Stimulated activated CD4-positive, alpha-beta T cell treated with anti-CD3 and anti-CD28 coated beads, Interleukin-4, amount 100 ng/mL, for 48 hours (primary cell): ENCODE results near the gene ATPAF2.

Experiments
- DNase-seq, 2 donors: peaks; one replicate each; pipeline ENCODE4 v3.0.0-alpha.2; 2020; ENCODE audit warnings: low read depth in 2 of 2

ATPAF2 gene

DNA sequence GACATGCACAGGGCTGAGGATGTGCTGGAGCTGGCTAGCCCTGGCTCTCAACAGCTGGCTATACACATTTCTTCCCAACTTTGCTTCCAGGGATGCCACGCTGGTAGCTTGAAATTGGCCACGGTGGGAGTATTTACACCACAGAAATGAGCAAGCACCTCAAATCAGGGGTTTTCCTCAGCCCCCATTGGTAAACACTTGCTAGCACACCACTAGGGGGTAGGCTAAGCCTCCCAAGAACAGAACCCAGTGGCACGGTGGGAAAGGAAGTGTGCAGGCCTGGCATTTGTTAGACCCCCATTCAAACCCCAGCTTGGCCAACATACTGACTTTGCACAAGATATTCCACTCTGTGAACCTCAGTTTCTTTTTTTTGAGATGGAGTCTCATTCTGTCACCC is 53.4 kb downstream of the ATPAF2 start:
- no peak for DNase-seq

DNA sequence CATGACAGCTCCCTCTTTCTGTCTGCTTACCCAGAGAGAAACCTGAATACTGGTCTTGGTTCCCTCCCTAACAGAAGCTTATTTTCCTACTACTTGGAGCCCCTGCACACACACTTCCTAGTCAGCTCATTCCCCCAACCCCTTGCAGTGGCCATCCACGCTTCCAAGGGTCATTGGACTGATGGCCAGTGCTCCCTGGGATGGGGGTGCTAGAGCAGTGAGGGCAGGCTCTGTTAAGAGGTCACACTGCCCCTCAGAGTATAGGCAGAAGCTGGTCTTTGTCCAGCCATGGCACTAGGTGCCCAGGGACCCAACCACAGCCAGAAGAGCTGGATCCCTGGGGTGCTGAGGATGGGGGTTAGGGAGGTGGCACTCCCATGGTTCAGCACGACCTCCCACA is 53.8 kb downstream of the ATPAF2 start:
- no peak for DNase-seq

DNA sequence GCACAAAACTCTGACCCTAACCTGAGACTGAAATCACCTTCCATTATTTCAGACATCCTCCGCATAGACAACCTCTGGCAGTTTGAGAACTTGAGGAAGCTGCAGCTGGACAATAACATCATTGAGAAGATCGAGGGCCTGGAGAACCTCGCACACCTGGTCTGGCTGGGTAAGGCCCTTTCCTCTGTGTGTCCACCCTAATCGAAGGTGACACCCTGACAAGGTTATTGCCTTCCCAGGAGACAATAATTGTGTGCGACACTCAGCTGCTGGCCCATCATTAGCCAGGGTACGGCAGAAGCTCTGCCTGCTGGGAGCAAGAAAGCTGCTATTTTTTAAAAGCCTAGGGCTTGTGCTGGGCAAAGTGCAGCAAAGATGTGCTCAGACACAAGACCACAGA is 55.2 kb downstream of the ATPAF2 start:
- no peak for DNase-seq

DNA sequence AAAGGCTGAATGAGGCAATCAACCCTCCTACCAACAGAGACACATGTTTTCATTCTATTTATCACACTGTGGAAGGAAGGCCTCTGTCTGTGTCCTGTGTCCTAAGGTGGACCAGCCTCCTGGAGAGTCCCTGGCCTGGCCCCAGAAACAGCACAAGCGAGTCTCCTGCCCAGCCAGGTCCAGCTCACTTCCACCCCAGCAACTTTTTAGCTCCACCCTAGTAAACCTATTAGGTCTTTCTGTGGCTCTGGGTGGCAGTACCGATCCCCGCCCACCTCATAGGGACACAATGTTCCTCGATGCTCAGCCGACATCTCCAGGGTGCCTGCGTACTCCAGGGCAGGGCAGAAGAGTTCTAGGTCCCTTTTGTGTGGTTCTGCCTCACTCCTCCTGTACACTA is 55.6 kb downstream of the ATPAF2 start:
- no peak for DNase-seq

GRCh38 chr17:17982801-17983200 is 56.2 kb downstream of the ATPAF2 start:
- no peak for DNase-seq

DNA sequence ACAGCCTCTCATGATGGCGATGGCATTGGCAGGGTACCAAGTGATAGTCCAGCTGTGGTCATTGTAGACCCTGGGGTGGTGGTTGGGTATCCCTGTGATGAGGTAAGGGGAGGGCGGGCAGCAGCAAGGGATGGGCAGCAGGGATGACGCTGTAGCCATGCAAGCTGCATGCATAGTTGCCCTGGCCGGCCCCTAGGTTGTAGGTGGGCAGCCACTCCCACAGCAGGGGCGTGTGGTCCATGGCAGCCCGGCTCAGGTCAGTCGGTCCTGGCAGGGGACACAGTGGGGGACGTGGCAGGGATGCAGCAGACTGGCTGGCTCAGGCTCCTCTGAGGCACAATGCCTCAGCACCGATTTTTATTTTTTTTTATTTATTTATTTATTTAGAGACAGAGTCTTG is 57.6 kb downstream of the ATPAF2 start:
- no peak for DNase-seq

GRCh38 chr17:17979778-17980177 is 59.2 kb downstream of the ATPAF2 start:
- no peak for DNase-seq

GRCh38 chr17:17978481-17979424 is 60.2 kb downstream of the ATPAF2 start:
- no peak for DNase-seq

- DNase-seq: no peak
These were observed 61.9 kb downstream of the ATPAF2 start for GRCh38 chr17:17976931-17977570.

DNA sequence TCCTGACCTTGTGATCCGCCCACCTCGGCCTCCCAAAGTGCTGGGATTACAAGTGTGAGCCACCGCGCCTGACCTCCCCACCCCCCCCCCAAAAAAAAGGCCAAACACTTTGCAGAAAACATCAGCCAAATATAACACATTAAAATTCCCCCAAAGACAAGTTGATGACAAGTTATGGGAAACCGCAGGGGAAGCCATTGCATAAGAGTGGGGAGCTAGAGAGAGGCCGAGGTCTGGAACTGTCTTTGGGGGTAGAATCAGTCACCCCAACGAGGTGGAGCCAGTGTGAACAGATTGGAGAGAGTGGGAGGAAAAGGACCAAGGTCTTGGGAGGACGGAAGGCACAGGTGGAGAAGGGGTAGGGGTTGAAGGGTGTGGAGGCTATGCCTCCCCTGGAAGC is 63.5 kb downstream of the ATPAF2 start:
- no peak for DNase-seq

DNA sequence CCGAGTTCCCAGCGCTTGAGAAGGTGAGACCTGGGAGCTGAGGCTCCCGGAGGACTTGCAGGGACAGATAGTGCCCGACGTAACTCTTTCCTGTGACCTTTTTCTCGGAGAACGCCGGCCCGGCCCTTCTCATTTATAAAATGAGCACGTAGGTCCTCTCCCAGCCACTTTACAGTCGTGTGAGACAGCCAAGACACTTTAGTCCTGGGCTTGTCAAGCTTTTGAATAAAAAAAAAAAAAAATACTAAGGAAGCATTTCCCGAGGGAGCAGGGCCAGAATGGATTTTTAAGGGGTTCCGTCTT is 66.1 kb downstream of the ATPAF2 start:
- DNase-seq: no peak

GRCh38 chr17:17972126-17972951 is 66.6 kb downstream of the ATPAF2 start, which contains the start of the genes DRC3 and TOM1L2:
TSS of gene DRC3 (plus strand) at chr17:17972862. CDS start at chr17:17977599, 4,737 bp downstream.
TSS of gene TOM1L2 (minus strand) at chr17:17972400. CDS start at chr17:17972313, 87 bp downstream.
- peak; percentile 99 to 100 for DNase-seq

DNA sequence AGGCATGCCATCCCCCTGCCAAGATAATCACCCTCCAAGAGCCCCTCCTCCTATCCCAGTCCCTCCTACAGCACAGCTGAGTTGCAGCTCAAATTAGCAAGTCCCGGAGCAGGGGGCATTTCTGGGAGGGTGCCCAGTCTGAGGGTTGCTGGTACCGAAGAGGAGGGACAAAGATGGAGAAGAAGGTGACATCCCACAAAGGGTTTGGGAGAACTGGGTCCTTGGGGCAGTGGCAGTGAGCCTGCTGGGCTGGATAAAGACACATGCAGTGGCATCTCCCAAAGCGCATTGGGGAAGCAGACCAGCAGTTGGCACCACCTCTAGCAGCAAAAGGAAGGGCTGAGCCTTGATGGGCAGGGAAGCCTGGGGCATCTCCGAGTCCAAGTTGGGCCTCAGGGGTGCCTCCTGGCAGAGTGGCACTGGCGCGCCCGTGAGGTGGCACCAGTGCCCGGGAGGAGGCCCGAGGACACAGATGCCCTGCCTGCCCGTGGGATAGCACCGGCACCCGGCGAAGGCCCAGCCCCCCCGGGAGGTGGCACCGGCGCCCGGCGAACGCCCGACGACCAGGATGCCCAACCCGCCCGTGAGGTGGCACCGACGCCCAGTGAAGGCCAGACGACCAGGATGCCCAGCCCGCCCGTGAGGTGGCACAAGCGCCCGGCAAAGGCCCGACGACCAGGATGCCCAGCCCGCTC is 67.4 kb downstream of the ATPAF2 start:
- no peak for DNase-seq

- DNase-seq: no peak
These were observed 68.1 kb downstream of the ATPAF2 start for GRCh38 chr17:17970699-17971430.
